ENCODE measurements around the gene FOSL1.

DNA sequence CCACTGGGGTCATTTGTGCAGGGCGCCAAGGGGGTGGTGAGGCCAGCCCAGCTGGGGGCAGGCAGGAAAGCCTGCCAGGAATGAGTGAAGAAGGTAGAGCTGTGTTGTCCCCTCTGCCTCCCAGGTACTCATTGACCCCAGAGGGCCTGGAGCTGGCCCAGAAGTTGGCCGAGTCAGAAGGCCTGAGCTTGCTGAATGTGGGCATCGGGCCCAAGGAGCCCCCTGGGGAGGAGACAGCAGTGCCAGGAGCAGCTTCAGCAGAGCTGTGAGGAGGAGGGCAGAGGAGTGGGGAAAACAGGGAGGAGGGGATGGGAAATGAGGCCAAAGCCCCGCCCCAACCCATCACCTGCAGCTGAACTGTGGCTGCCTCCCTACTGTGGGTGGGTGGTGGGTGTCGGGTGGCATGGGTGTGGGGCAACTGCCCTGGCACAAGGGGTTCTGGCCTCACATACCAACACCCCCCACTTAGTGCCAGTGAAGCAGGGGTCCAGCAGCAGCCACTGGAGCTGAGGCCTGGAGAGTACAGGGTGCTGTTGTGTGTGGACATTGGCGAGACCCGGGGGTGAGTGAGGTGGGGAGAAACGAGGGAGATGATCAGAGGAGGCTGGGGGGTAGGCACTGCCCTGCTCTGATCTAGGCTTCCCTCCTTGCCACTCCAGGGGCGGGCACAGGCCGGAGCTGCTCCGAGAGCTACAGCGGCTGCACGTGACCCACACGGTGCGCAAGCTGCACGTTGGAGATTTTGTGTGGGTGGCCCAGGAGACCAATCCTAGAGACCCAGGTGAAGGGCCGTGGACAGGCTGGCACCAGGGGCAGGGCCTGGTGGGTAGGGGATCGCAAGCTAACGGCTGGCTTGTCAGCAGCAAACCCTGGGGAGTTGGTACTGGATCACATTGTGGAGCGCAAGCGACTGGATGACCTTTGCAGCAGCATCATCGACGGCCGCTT is 37.0 kb downstream of the FOSL1 start:
- TF ChIP-seq, protein P1, sequence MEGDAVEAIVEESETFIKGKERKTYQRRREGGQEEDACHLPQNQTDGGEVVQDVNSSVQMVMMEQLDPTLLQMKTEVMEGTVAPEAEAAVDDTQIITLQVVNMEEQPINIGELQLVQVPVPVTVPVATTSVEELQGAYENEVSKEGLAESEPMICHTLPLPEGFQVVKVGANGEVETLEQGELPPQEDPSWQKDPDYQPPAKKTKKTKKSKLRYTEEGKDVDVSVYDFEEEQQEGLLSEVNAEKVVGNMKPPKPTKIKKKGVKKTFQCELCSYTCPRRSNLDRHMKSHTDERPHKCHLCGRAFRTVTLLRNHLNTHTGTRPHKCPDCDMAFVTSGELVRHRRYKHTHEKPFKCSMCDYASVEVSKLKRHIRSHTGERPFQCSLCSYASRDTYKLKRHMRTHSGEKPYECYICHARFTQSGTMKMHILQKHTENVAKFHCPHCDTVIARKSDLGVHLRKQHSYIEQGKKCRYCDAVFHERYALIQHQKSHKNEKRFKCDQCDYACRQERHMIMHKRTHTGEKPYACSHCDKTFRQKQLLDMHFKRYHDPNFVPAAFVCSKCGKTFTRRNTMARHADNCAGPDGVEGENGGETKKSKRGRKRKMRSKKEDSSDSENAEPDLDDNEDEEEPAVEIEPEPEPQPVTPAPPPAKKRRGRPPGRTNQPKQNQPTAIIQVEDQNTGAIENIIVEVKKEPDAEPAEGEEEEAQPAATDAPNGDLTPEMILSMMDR (IDR thresholded peaks at IDR 0.05) = no peak
- TF ChIP-seq POLR2AphosphoS5 (IDR thresholded peaks at IDR 0.05) (no peak), EP300 (IDR thresholded peaks at IDR 0.05) (no peak)

All from upper lobe of left lung (tissue), 4 donors.